PFSK-1 (cell line): Measurements from ENCODE around the gene CTNNBL1.

ENCODE experiments used
- FOXP2 ChIP-seq: optimal IDR thresholded peaks from 2 replicates; pipeline ENCODE3; 2011; ENCODE audit warnings: borderline replicate concordance, control low read depth, inconsistent platforms; ENCODE audit not compliant: insufficient read depth; ENCODE audit errors: extremely low read length, extremely low read depth
- POLR2AphosphoS5 ChIP-seq: IDR thresholded peaks from 2 replicates; pipeline ENCODE4 v1.6.1; 2012; ENCODE audit warnings: low read depth, mild to moderate bottlenecking, control low read depth, low read length, moderate library complexity
- REST ChIP-seq, 2 experiments: IDR thresholded peaks; 2 replicates each; pipeline versions ENCODE4 v1.6.1 to v1.8.0; 2011 to 2012; ENCODE audit warnings: low read depth in 2 of 2, low read length in 2 of 2, control low read depth in 1 of 2, inconsistent platforms in 1 of 2, mild to moderate bottlenecking in 1 of 2, moderate library complexity in 1 of 2; ENCODE audit not compliant: insufficient read depth in 1 of 2
- SIN3A ChIP-seq: IDR thresholded peaks from 2 replicates; pipeline ENCODE4 v1.6.1; 2012; ENCODE audit warnings: mild to moderate bottlenecking, low read length, moderate library complexity, borderline replicate concordance; ENCODE audit not compliant: insufficient read depth
- TAF1 ChIP-seq: IDR thresholded peaks from 2 replicates; pipeline ENCODE4 v1.6.1; 2012; ENCODE audit warnings: low read length, control low read depth, borderline replicate concordance; ENCODE audit not compliant: insufficient read depth

Gene CTNNBL1

GRCh38 chr20:37886851-37887297, 193.0 kb downstream of the CTNNBL1 start:
- no peak for TF ChIP-seq POLR2AphosphoS5
- TF ChIP-seq SIN3A, result no peak
- TF ChIP-seq REST (IDR thresholded peaks at IDR 0.05; ENCODE audit: insufficient read depth in 1 of 2, low read depth in 2 of 2, low read length in 2 of 2), result no peak
- TF ChIP-seq FOXP2, result no peak
- no peak for TF ChIP-seq TAF1

GRCh38 chr20:37888641-37889040, 194.8 kb downstream of the CTNNBL1 start:
- TF ChIP-seq SIN3A (no peak), POLR2AphosphoS5 (no peak), FOXP2 (no peak), REST (IDR thresholded peaks at IDR 0.05; ENCODE audit: insufficient read depth in 1 of 2, low read depth in 2 of 2, low read length in 2 of 2) (no peak)

GRCh38 chr20:37890108-37890507, 196.3 kb downstream of the CTNNBL1 start:
- TF ChIP-seq SIN3A, result no peak
- no peak for TF ChIP-seq REST (IDR thresholded peaks at IDR 0.05; ENCODE audit: insufficient read depth in 1 of 2, low read depth in 2 of 2, low read length in 2 of 2)
- no peak for TF ChIP-seq FOXP2
- no peak for TF ChIP-seq POLR2AphosphoS5

- TF ChIP-seq REST (IDR thresholded peaks at IDR 0.05; ENCODE audit: insufficient read depth in 1 of 2, low read depth in 2 of 2, low read length in 2 of 2) (no peak), POLR2AphosphoS5 (no peak), TAF1 (no peak), FOXP2 (no peak), SIN3A (no peak)
These were observed 196.8 kb downstream of the CTNNBL1 start for GRCh38 chr20:37890643-37891042.

GRCh38 chr20:37892001-37892400, 198.2 kb downstream of the CTNNBL1 start:
- TF ChIP-seq REST (IDR thresholded peaks at IDR 0.05; ENCODE audit: insufficient read depth in 1 of 2, low read depth in 2 of 2, low read length in 2 of 2), result no peak
- TF ChIP-seq POLR2AphosphoS5, result no peak
- no peak for TF ChIP-seq TAF1
- TF ChIP-seq SIN3A, result no peak
- TF ChIP-seq FOXP2, result no peak
